ENCODE measurements around the gene ZGRF1.
"Not testable (repeated sequence)": the region's sequence is repeated elsewhere in the genome, so short reads cannot be mapped to it uniquely, and the experiment has no call there.

ZGRF1 gene

GRCh38 chr4:112522431-112522830 is 114.3 kb downstream of the ZGRF1 start:
- peaks cover 18 to 31% of the 10 kb centered on the region in 2 donors for H3K4me1 Mint-ChIP-seq (ENCODE audit: low read depth in 2 of 2)
- H3K9me3 Mint-ChIP-seq; H3K27ac Mint-ChIP-seq; DNase-seq; ATAC-seq (replicated peaks): not testable (repeated sequence)
- H3K27me3 Mint-ChIP-seq: peaks cover 67 to 72% of the 10 kb centered on the region in 2 donors
- H3K4me3 Mint-ChIP-seq: peak overlapping the region; percentile 84 to 85
- peaks cover 13% of the 10 kb centered on the region for H3K36me3 Mint-ChIP-seq (ENCODE audit: insufficient read depth)

- H3K9me3 Mint-ChIP-seq: peaks cover 0 to 6% of the 10 kb centered on the region in 2 donors
- H3K27ac Mint-ChIP-seq: no peak overlapping the region
- H3K27me3 Mint-ChIP-seq: peaks cover 77 to 82% of the 10 kb centered on the region in 2 donors
- no peak for ATAC-seq (replicated peaks)
- peak overlapping the region in 1 of 2 donors; percentile 85 for H3K4me3 Mint-ChIP-seq
- peaks cover 14% of the 10 kb centered on the region for H3K36me3 Mint-ChIP-seq (ENCODE audit: insufficient read depth)
- DNase-seq: no peak
- H3K4me1 Mint-ChIP-seq (ENCODE audit: low read depth in 2 of 2): peaks cover 26 to 39% of the 10 kb centered on the region in 2 donors
These were observed 115.3 kb downstream of the ZGRF1 start for GRCh38 chr4:112521123-112522023.

- Mint-ChIP-seq H3K4me1 (ENCODE audit: low read depth in 2 of 2) (peaks cover 31 to 44% of the 10 kb centered on the region in 2 donors), H3K4me3 (peak overlapping the region in 1 of 2 donors; percentile 42), H3K36me3 (ENCODE audit: insufficient read depth) (peaks cover 19% of the 10 kb centered on the region), H3K9me3 (peaks cover 0 to 6% of the 10 kb centered on the region in 2 donors), H3K27ac (no peak overlapping the region), H3K27me3 (peaks cover 80 to 82% of the 10 kb centered on the region in 2 donors)
- no peak for DNase-seq
- no peak for ATAC-seq (replicated peaks)
These were observed 116.0 kb downstream of the ZGRF1 start for GRCh38 chr4:112520598-112521122.

GRCh38 chr4:112519689-112520597 is 116.8 kb downstream of the ZGRF1 start:
- peaks cover 0 to 6% of the 10 kb centered on the region in 2 donors for H3K9me3 Mint-ChIP-seq
- peaks cover 86 to 87% of the 10 kb centered on the region in 2 donors for H3K27me3 Mint-ChIP-seq
- peaks cover 19% of the 10 kb centered on the region for H3K36me3 Mint-ChIP-seq (ENCODE audit: insufficient read depth)
- peaks cover 37 to 47% of the 10 kb centered on the region in 2 donors for H3K4me1 Mint-ChIP-seq (ENCODE audit: low read depth in 2 of 2)
- H3K4me3 Mint-ChIP-seq: no peak overlapping the region
- ATAC-seq (replicated peaks): no peak
- no peak for DNase-seq
- H3K27ac Mint-ChIP-seq: no peak overlapping the region

GRCh38 chr4:112518675-112519074 is 118.0 kb downstream of the ZGRF1 start:
- H3K27me3 Mint-ChIP-seq: peaks cover 99 to 100% of the 10 kb centered on the region in 2 donors
- no peak for ATAC-seq (replicated peaks)

GRCh38 chr4:112517911-112518310 is 118.8 kb downstream of the ZGRF1 start:
- no peak overlapping the region for H3K27ac Mint-ChIP-seq
- H3K4me3 Mint-ChIP-seq: peak overlapping the region; percentile 88 to 90
- H3K4me1 Mint-ChIP-seq (ENCODE audit: low read depth in 2 of 2): peaks cover 38 to 45% of the 10 kb centered on the region in 2 donors
- H3K9me3 Mint-ChIP-seq: peaks cover 0 to 6% of the 10 kb centered on the region in 2 donors
- peaks cover 16% of the 10 kb centered on the region for H3K36me3 Mint-ChIP-seq (ENCODE audit: insufficient read depth)
- H3K27me3 Mint-ChIP-seq: peaks cover 97 to 98% of the 10 kb centered on the region in 2 donors
- DNase-seq (no peak), ATAC-seq (replicated peaks) (no peak)

More at GRCh38 chr4:112518675-112519074, 118.0 kb downstream of the ZGRF1 start:
- no peak for DNase-seq
- Mint-ChIP-seq H3K4me3 (no peak overlapping the region), H3K36me3 (ENCODE audit: insufficient read depth) (peaks cover 19% of the 10 kb centered on the region), H3K4me1 (ENCODE audit: low read depth in 2 of 2) (peaks cover 44 to 51% of the 10 kb centered on the region in 2 donors), H3K9me3 (peaks cover 0 to 6% of the 10 kb centered on the region in 2 donors), H3K27ac (no peak overlapping the region)

GRCh38 chr4:112517067-112517634 is 119.6 kb downstream of the ZGRF1 start:
- DNase-seq: no peak
- H3K4me3 Mint-ChIP-seq: peak overlapping the region; percentile 88 to 90
- H3K4me1 Mint-ChIP-seq (ENCODE audit: low read depth in 2 of 2): peaks cover 36 to 42% of the 10 kb centered on the region in 2 donors
- H3K27me3 Mint-ChIP-seq: peaks cover 97 to 98% of the 10 kb centered on the region in 2 donors
- H3K36me3 Mint-ChIP-seq (ENCODE audit: insufficient read depth): peaks cover 11% of the 10 kb centered on the region
- H3K9me3 Mint-ChIP-seq: peaks cover 0 to 6% of the 10 kb centered on the region in 2 donors
- no peak for ATAC-seq (replicated peaks)
- no peak overlapping the region for H3K27ac Mint-ChIP-seq

- DNase-seq (no peak), ATAC-seq (replicated peaks) (no peak)
- Mint-ChIP-seq H3K27me3 (peaks cover 97 to 98% of the 10 kb centered on the region in 2 donors), H3K9me3 (peaks cover 0 to 6% of the 10 kb centered on the region in 2 donors), H3K4me3 (peak overlapping the region; percentile 88 to 90), H3K27ac (peak overlapping the region in 1 of 2 donors; percentile 13), H3K4me1 (ENCODE audit: low read depth in 2 of 2) (peaks cover 36 to 44% of the 10 kb centered on the region in 2 donors), H3K36me3 (ENCODE audit: insufficient read depth) (peaks cover 11% of the 10 kb centered on the region)
These were observed 120.1 kb downstream of the ZGRF1 start for GRCh38 chr4:112516471-112517066.

- Mint-ChIP-seq H3K9me3 (peaks cover 0 to 6% of the 10 kb centered on the region in 2 donors), H3K27me3 (peaks cover 97 to 98% of the 10 kb centered on the region in 2 donors), H3K4me1 (ENCODE audit: low read depth in 2 of 2) (peaks cover 36 to 47% of the 10 kb centered on the region in 2 donors), H3K4me3 (peak within 1 kb of the TSS; percentile 88 to 90), H3K36me3 (ENCODE audit: insufficient read depth) (peaks cover 14% of the 10 kb centered on the region), H3K27ac (peak within 1 kb of the TSS in 1 of 2 donors; percentile 13)
- no peak for ATAC-seq (replicated peaks)
- no peak for DNase-seq
These were observed 120.6 kb downstream of the ZGRF1 start, which contains the start of gene NEUROG2 for GRCh38 chr4:112516066-112516470. TSS of gene NEUROG2 (minus strand) at chr4:112516180. CDS start at chr4:112515475, 705 bp downstream.

GRCh38 chr4:112515198-112516065 is 121.3 kb downstream of the ZGRF1 start:
- Mint-ChIP-seq H3K27me3 (peaks cover 95 to 98% of the 10 kb centered on the region in 2 donors), H3K4me3 (peak overlapping the region; percentile 88 to 90), H3K9me3 (peaks cover 0 to 6% of the 10 kb centered on the region in 2 donors), H3K36me3 (ENCODE audit: insufficient read depth) (peaks cover 14% of the 10 kb centered on the region), H3K4me1 (ENCODE audit: low read depth in 2 of 2) (peaks cover 36 to 43% of the 10 kb centered on the region in 2 donors), H3K27ac (no peak overlapping the region)
- no peak for DNase-seq
- peak; percentile 73 for ATAC-seq (replicated peaks)

GRCh38 chr4:112514647-112515197 is 122.0 kb downstream of the ZGRF1 start:
- peaks cover 94 to 98% of the 10 kb centered on the region in 2 donors for H3K27me3 Mint-ChIP-seq
- peaks cover 0 to 1% of the 10 kb centered on the region in 2 donors for H3K9me3 Mint-ChIP-seq
- DNase-seq (no peak), ATAC-seq (replicated peaks) (peak; percentile 4)
- peaks cover 38 to 39% of the 10 kb centered on the region in 2 donors for H3K4me1 Mint-ChIP-seq (ENCODE audit: low read depth in 2 of 2)
- no peak overlapping the region for H3K27ac Mint-ChIP-seq
- H3K4me3 Mint-ChIP-seq: peak overlapping the region; percentile 88 to 90
- H3K36me3 Mint-ChIP-seq (ENCODE audit: insufficient read depth): peaks cover 12% of the 10 kb centered on the region
